Thyroid gland (tissue), 4 donors: Measurements from ENCODE around the gene COX10.
"Not testable (repeated sequence)": the region's sequence is repeated elsewhere in the genome, so short reads cannot be mapped to it uniquely, and the experiment has no call there.

Experiments
- POLR2A ChIP-seq, 2 donors: fragments of 450-650 bp; IDR thresholded peaks; one replicate each; pipeline ENCODE4 v1.6.1; 2017; ENCODE audit warnings: antibody characterized with exemption in 2 of 2, mild to moderate bottlenecking in 2 of 2, moderate library complexity in 1 of 2
- TF ChIP-seq, protein P1 (sequence below), 6 experiments: fragments of 200-600 bp in 3 of 6; fragments of 450-650 bp in 3 of 6; sonication (generic) in 3 of 6; IDR thresholded peaks; one replicate each; pipeline ENCODE4 v1.5.1; 2016 to 2019; ENCODE audit warnings: antibody characterized with exemption in 6 of 6, mild to moderate bottlenecking in 2 of 6, inconsistent platforms in 1 of 6, moderate library complexity in 1 of 6

DNA sequence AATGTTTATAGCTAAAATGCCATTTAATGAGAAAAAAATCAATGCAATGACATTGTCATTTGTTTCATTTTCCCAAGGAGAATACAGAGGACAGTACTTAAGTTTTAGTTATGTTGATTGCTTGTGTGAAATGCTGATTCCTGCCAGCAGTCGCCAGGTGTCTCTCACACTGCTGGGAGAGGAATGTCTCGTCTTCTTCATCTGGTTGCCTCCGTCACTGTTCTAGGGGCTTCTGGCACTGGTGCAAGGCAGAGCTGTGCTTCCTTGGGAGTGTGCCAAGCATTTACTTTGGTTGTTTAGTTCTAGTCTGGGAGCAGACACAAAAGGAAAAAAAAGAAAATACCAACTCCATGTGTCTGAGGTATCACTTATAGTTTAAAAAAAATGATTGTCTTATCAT, 107.7 kb downstream of the COX10 start:
- TF ChIP-seq, protein P1, sequence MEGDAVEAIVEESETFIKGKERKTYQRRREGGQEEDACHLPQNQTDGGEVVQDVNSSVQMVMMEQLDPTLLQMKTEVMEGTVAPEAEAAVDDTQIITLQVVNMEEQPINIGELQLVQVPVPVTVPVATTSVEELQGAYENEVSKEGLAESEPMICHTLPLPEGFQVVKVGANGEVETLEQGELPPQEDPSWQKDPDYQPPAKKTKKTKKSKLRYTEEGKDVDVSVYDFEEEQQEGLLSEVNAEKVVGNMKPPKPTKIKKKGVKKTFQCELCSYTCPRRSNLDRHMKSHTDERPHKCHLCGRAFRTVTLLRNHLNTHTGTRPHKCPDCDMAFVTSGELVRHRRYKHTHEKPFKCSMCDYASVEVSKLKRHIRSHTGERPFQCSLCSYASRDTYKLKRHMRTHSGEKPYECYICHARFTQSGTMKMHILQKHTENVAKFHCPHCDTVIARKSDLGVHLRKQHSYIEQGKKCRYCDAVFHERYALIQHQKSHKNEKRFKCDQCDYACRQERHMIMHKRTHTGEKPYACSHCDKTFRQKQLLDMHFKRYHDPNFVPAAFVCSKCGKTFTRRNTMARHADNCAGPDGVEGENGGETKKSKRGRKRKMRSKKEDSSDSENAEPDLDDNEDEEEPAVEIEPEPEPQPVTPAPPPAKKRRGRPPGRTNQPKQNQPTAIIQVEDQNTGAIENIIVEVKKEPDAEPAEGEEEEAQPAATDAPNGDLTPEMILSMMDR (IDR thresholded peaks at IDR 0.05), result not testable (repeated sequence)
- not testable (repeated sequence) for TF ChIP-seq POLR2A (IDR thresholded peaks at IDR 0.05)
